Left hindlimb (tissue), 1 donor: Measurements from ENCODE around the gene AATF.

Experiments
- DNase-seq: peaks from one replicate; pipeline ENCODE4 v3.0.0-alpha.2; 2018

Gene AATF

GRCh38 chr17:37084372-37084771 is 135.6 kb downstream of the AATF start:
- no peak for DNase-seq

GRCh38 chr17:37086334-37086733 is 137.6 kb downstream of the AATF start:
- no peak for DNase-seq

GRCh38 chr17:37086948-37087347 is 138.2 kb downstream of the AATF start:
- no peak for DNase-seq

GRCh38 chr17:37087683-37088082 is 138.9 kb downstream of the AATF start:
- no peak for DNase-seq

GRCh38 chr17:37088459-37088858 is 139.7 kb downstream of the AATF start:
- no peak for DNase-seq

- no peak for DNase-seq
These were observed 140.2 kb downstream of the AATF start for GRCh38 chr17:37088913-37089312.

- DNase-seq, result no peak
These were observed 141.2 kb downstream of the AATF start for GRCh38 chr17:37089956-37090355.

GRCh38 chr17:37090941-37091340 is 142.2 kb downstream of the AATF start:
- DNase-seq, result no peak

- DNase-seq, result no peak
These were observed 143.3 kb downstream of the AATF start for GRCh38 chr17:37092071-37092470.

- DNase-seq, result no peak
These were observed 143.9 kb downstream of the AATF start for GRCh38 chr17:37092701-37093100.

- no peak for DNase-seq
These were observed 145.6 kb downstream of the AATF start for GRCh38 chr17:37094391-37094790.

- no peak for DNase-seq
These were observed 147.3 kb downstream of the AATF start for GRCh38 chr17:37096071-37096470.

- DNase-seq, result no peak
These were observed 148.4 kb downstream of the AATF start for GRCh38 chr17:37097154-37097553.

- no peak for DNase-seq
These were observed 149.4 kb downstream of the AATF start for GRCh38 chr17:37098152-37098551.

GRCh38 chr17:37098910-37099664 is 150.3 kb downstream of the AATF start:
- no peak for DNase-seq

- no peak for DNase-seq
These were observed 151.5 kb downstream of the AATF start for GRCh38 chr17:37100231-37100630.

GRCh38 chr17:37101306-37101705 is 152.6 kb downstream of the AATF start:
- DNase-seq, result no peak

- no peak for DNase-seq
These were observed 154.5 kb downstream of the AATF start for GRCh38 chr17:37103231-37103630.

GRCh38 chr17:37106049-37106448 is 157.3 kb downstream of the AATF start:
- DNase-seq, result no peak
